GM23338 (cell line): Measurements from ENCODE around the gene WDR31. TPM values are rescaled to one million over a fixed set of nuclear protein-coding genes. Genes with fewer than 3 reads are reported as not detected.

Experiments
- ATAC-seq: fragments of 200-7000 bp; cut with Tn5 transposase; 3 replicates; pipeline ENCODE4 v1.9.1; 2020
- DNase-seq: peaks from one replicate; pipeline ENCODE4 v3.0.0-alpha.2; 2015; ENCODE audit warnings: low spot score
- H2AFZ ChIP-seq: fragments of 200-600 bp; sonication (generic); 2 replicates; pipeline ENCODE4 v1.8.0; 2016; ENCODE audit warnings: antibody characterized with exemption, mild to moderate bottlenecking, moderate library complexity
- H3F3A ChIP-seq: fragments of 200-600 bp; sonication (generic); replicated peaks from 2 replicates; pipeline ENCODE4 v1.8.0; 2017; ENCODE audit warnings: antibody characterized with exemption, mixed run types, low read depth
- H3K27ac ChIP-seq: fragments of 200-600 bp; sonication (generic); 2 replicates; pipeline ENCODE4 v1.6.1; 2016; ENCODE audit warnings: low read depth
- H3K27me3 ChIP-seq: fragments of 200-600 bp; sonication (generic); 2 replicates; pipeline ENCODE4 v1.8.0; 2016; ENCODE audit warnings: mild to moderate bottlenecking, mixed run types, moderate library complexity; ENCODE audit not compliant: insufficient read depth
- H3K36me3 ChIP-seq: fragments of 200-600 bp; sonication (generic); 2 replicates; pipeline ENCODE4 v1.8.0; 2016; ENCODE audit warnings: mild to moderate bottlenecking; ENCODE audit not compliant: insufficient read depth
- H3K4me1 ChIP-seq: fragments of 200-600 bp; sonication (generic); 2 replicates; pipeline ENCODE4 v1.8.0; 2016; ENCODE audit warnings: mild to moderate bottlenecking, moderate library complexity; ENCODE audit not compliant: insufficient read depth
- H3K4me2 ChIP-seq: fragments of 200-600 bp; sonication (generic); 2 replicates; pipeline ENCODE4 v1.7.1; 2017; ENCODE audit warnings: mixed run types
- H3K4me3 ChIP-seq: fragments of 200-600 bp; sonication (generic); 2 replicates; pipeline ENCODE4 v1.6.1; 2016; ENCODE audit warnings: mixed run types
- H3K79me2 ChIP-seq: fragments of 200-600 bp; sonication (generic); replicated peaks from 2 replicates; pipeline ENCODE4 v1.8.0; 2017; ENCODE audit warnings: mild to moderate bottlenecking; ENCODE audit not compliant: insufficient read depth
- H3K9me2 ChIP-seq: fragments of 200-600 bp; sonication (generic); 2 replicates; pipeline ENCODE4 v1.8.0; 2017; ENCODE audit not compliant: insufficient read depth
- H4K20me1 ChIP-seq: fragments of 200-600 bp; sonication (generic); replicated peaks from 2 replicates; pipeline ENCODE4 v1.8.0; 2017; ENCODE audit warnings: mild to moderate bottlenecking; ENCODE audit not compliant: insufficient read depth
- H3K27ac Mint-ChIP-seq: 2 replicates; pipeline ENCODE4 v1.8.0; 2020; ENCODE audit warnings: inconsistent platforms, mild to moderate bottlenecking, moderate library complexity, mixed read lengths
- H3K27me3 Mint-ChIP-seq: 3 replicates; pipeline ENCODE4 v1.8.0; 2022; ENCODE audit warnings: low read depth, mild to moderate bottlenecking, moderate library complexity, mixed read lengths, inconsistent platforms; ENCODE audit not compliant: insufficient read depth, poor library complexity
- H3K36me3 Mint-ChIP-seq: 3 replicates; pipeline ENCODE4 v1.8.0; 2021; ENCODE audit warnings: low read depth, mild to moderate bottlenecking, inconsistent platforms, moderate library complexity, mixed read lengths
- H3K4me1 Mint-ChIP-seq: 3 replicates; pipeline ENCODE4 v1.8.0; 2020; ENCODE audit warnings: mild to moderate bottlenecking, inconsistent platforms, mixed read lengths
- H3K4me3 Mint-ChIP-seq: 3 replicates; pipeline ENCODE4 v1.8.0; 2021; ENCODE audit warnings: moderate library complexity, mild to moderate bottlenecking, inconsistent platforms, mixed read lengths
- H3K9me3 Mint-ChIP-seq: 3 replicates; pipeline ENCODE4 v1.8.0; 2020; ENCODE audit warnings: moderate library complexity, mild to moderate bottlenecking, inconsistent platforms, mixed read lengths
- CREB1 ChIP-seq: fragments of 250-450 bp; sonication (Bioruptor Pico); IDR thresholded peaks from 2 replicates; pipeline ENCODE4 v1.5.0; 2020; ENCODE audit warnings: low read depth, mild to moderate bottlenecking, moderate library complexity
- JUNB ChIP-seq: IDR thresholded peaks from one replicate; pipeline ENCODE4 v1.6.1; 2016; ENCODE audit warnings: antibody characterized with exemption; ENCODE audit not compliant: unreplicated experiment
- ZNF114 ChIP-seq: fragments of 250-450 bp; sonication (Bioruptor Pico); IDR thresholded peaks from 2 replicates; pipeline ENCODE4 v1.5.0; 2020; ENCODE audit warnings: mild to moderate bottlenecking, moderate library complexity
- ZNF331 ChIP-seq: fragments of 250-450 bp; sonication (Bioruptor Pico); IDR thresholded peaks from 2 replicates; pipeline ENCODE4 v1.5.0; 2020; ENCODE audit warnings: low read depth, mild to moderate bottlenecking, moderate library complexity
- polyA plus RNA-seq: library from polyadenylated mRNA; unstranded; fragments of >200 nt; fragmentation: Nextera tagmentation; extraction: Ambion mirVana; gene quantifications from 2 replicates; pipeline ENCODE4 v1.2.1, GENCODE V29; 2016
- total RNA-seq: library from RNA; depleted of rRNA; stranded (reverse); fragments of >200 nt; shearing (Covaris generic); gene quantifications from 2 replicates; pipeline ENCODE4 v1.2.3, GENCODE V29; 2014
- TF ChIP-seq, protein P1 (sequence below): fragments of 250-450 bp; sonication (Bioruptor Pico); IDR thresholded peaks from 2 replicates; pipeline ENCODE4 v1.5.0; 2020; ENCODE audit warnings: mild to moderate bottlenecking, moderate library complexity
- TF ChIP-seq, protein P2 (sequence below): IDR thresholded peaks from 2 replicates; pipeline ENCODE4 v1.6.1; 2016; ENCODE audit warnings: antibody characterized with exemption
- TF ChIP-seq, protein P3 (sequence below): IDR thresholded peaks from one replicate; pipeline ENCODE4 v1.6.1; 2018; ENCODE audit warnings: antibody characterized with exemption; ENCODE audit not compliant: unreplicated experiment

Gene WDR31
- total and polyA plus RNA-seq, 2 experiments from 2014 or later = 0.13 to 0.63 TPM

DNA sequence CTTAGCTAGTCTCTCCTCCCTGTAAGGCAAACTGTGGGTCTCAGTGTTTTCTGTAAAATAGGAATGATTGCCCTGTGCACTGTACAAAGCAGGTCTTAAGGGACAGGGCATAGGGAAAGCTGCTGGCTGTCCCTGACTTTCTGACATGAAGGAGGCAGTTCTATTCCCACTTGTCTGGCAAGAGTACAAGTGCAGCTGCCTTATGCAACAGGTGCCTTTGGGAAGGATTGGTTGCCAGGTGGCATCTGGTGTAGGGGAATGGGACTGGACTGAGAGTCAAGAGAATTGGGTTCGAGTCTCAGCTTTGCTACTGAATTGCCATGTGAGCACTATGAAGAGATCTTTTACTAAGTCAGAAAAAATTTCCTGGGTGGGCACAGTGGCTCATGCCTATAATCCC, 19.3 kb upstream of the WDR31 start:
- Histone ChIP-seq H2AFZ (no peak overlapping the region), H3K27me3 (no peaks in the 10 kb centered on the region), H3K27ac (no peak overlapping the region), H4K20me1 (no peaks in the 10 kb centered on the region), H3K36me3 (no peaks in the 10 kb centered on the region), H3K4me1 (no peaks in the 10 kb centered on the region), H3K4me3 (no peak overlapping the region), H3K79me2 (no peaks in the 10 kb centered on the region), H3F3A (no peaks in the 10 kb centered on the region), H3K9me2 (no peaks in the 10 kb centered on the region), H3K4me2 (no peak overlapping the region)
- no peak for DNase-seq
- Mint-ChIP-seq H3K9me3 (no peaks in the 10 kb centered on the region), H3K27ac (no peak overlapping the region), H3K4me1 (no peaks in the 10 kb centered on the region), H3K4me3 (no peak overlapping the region), H3K27me3 (no peaks in the 10 kb centered on the region), H3K36me3 (no peaks in the 10 kb centered on the region)
- TF ChIP-seq CREB1 (CRISPR knock-in tag) (no peak), JUNB (no peak), ZNF331 (CRISPR knock-in tag) (no peak), ZNF114 (CRISPR knock-in tag) (no peak)
- TF ChIP-seq, protein P1, sequence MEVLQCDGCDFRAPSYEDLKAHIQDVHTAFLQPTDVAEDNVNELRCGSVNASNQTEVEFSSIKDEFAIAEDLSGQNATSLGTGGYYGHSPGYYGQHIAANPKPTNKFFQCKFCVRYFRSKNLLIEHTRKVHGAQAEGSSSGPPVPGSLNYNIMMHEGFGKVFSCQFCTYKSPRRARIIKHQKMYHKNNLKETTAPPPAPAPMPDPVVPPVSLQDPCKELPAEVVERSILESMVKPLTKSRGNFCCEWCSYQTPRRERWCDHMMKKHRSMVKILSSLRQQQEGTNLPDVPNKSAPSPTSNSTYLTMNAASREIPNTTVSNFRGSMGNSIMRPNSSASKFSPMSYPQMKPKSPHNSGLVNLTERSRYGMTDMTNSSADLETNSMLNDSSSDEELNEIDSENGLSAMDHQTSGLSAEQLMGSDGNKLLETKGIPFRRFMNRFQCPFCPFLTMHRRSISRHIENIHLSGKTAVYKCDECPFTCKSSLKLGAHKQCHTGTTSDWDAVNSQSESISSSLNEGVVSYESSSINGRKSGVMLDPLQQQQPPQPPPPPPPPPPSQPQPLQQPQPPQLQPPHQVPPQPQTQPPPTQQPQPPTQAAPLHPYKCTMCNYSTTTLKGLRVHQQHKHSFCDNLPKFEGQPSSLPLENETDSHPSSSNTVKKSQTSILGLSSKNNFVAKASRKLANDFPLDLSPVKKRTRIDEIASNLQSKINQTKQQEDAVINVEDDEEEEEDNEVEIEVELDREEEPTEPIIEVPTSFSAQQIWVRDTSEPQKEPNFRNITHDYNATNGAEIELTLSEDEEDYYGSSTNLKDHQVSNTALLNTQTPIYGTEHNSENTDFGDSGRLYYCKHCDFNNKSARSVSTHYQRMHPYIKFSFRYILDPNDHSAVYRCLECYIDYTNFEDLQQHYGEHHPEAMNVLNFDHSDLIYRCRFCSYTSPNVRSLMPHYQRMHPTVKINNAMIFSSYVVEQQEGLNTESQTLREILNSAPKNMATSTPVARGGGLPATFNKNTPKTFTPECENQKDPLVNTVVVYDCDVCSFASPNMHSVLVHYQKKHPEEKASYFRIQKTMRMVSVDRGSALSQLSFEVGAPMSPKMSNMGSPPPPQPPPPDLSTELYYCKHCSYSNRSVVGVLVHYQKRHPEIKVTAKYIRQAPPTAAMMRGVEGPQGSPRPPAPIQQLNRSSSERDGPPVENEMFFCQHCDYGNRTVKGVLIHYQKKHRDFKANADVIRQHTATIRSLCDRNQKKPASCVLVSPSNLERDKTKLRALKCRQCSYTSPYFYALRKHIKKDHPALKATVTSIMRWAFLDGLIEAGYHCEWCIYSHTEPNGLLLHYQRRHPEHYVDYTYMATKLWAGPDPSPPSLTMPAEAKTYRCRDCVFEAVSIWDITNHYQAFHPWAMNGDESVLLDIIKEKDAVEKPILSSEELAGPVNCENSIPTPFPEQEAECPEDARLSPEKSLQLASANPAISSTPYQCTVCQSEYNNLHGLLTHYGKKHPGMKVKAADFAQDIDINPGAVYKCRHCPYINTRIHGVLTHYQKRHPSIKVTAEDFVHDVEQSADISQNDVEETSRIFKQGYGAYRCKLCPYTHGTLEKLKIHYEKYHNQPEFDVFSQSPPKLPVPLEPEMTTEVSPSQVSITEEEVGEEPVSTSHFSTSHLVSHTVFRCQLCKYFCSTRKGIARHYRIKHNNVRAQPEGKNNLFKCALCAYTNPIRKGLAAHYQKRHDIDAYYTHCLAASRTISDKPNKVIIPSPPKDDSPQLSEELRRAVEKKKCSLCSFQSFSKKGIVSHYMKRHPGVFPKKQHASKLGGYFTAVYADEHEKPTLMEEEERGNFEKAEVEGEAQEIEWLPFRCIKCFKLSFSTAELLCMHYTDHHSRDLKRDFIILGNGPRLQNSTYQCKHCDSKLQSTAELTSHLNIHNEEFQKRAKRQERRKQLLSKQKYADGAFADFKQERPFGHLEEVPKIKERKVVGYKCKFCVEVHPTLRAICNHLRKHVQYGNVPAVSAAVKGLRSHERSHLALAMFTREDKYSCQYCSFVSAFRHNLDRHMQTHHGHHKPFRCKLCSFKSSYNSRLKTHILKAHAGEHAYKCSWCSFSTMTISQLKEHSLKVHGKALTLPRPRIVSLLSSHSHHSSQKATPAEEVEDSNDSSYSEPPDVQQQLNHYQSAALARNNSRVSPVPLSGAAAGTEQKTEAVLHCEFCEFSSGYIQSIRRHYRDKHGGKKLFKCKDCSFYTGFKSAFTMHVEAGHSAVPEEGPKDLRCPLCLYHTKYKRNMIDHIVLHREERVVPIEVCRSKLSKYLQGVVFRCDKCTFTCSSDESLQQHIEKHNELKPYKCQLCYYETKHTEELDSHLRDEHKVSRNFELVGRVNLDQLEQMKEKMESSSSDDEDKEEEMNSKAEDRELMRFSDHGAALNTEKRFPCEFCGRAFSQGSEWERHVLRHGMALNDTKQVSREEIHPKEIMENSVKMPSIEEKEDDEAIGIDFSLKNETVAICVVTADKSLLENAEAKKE (CRISPR knock-in tag) = no peak
- TF ChIP-seq, protein P2, sequence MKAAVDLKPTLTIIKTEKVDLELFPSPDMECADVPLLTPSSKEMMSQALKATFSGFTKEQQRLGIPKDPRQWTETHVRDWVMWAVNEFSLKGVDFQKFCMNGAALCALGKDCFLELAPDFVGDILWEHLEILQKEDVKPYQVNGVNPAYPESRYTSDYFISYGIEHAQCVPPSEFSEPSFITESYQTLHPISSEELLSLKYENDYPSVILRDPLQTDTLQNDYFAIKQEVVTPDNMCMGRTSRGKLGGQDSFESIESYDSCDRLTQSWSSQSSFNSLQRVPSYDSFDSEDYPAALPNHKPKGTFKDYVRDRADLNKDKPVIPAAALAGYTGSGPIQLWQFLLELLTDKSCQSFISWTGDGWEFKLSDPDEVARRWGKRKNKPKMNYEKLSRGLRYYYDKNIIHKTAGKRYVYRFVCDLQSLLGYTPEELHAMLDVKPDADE = no peak
- TF ChIP-seq, protein P3, sequence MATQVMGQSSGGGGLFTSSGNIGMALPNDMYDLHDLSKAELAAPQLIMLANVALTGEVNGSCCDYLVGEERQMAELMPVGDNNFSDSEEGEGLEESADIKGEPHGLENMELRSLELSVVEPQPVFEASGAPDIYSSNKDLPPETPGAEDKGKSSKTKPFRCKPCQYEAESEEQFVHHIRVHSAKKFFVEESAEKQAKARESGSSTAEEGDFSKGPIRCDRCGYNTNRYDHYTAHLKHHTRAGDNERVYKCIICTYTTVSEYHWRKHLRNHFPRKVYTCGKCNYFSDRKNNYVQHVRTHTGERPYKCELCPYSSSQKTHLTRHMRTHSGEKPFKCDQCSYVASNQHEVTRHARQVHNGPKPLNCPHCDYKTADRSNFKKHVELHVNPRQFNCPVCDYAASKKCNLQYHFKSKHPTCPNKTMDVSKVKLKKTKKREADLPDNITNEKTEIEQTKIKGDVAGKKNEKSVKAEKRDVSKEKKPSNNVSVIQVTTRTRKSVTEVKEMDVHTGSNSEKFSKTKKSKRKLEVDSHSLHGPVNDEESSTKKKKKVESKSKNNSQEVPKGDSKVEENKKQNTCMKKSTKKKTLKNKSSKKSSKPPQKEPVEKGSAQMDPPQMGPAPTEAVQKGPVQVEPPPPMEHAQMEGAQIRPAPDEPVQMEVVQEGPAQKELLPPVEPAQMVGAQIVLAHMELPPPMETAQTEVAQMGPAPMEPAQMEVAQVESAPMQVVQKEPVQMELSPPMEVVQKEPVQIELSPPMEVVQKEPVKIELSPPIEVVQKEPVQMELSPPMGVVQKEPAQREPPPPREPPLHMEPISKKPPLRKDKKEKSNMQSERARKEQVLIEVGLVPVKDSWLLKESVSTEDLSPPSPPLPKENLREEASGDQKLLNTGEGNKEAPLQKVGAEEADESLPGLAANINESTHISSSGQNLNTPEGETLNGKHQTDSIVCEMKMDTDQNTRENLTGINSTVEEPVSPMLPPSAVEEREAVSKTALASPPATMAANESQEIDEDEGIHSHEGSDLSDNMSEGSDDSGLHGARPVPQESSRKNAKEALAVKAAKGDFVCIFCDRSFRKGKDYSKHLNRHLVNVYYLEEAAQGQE = no peak
- ATAC-seq = no peak
